RWPE2 (cell line): ENCODE results near the gene TMPRSS3.

Source experiments
- ATAC-seq: fragments of 200-7000 bp; cut with Tn5 transposase; 3 replicates; pipeline ENCODE4 v1.9.1; 2021; ENCODE audit warnings: low read depth
- DNase-seq: peaks from one replicate; pipeline ENCODE4 v3.0.0-alpha.2; 2020; ENCODE audit warnings: low spot score
- H3K27ac ChIP-seq: fragments of 450-650 bp; 2 replicates; pipeline ENCODE4 v1.5.1; 2017; ENCODE audit warnings: mild to moderate bottlenecking; ENCODE audit not compliant: poor library complexity, severe bottlenecking
- H3K27me3 ChIP-seq: fragments of 250-450 bp; sonication (Bioruptor Pico); 2 replicates; pipeline ENCODE4 v1.5.1; 2021; ENCODE audit warnings: mild to moderate bottlenecking, moderate library complexity; ENCODE audit not compliant: insufficient read depth, poor library complexity, severe bottlenecking
- H3K36me3 ChIP-seq: fragments of 250-450 bp; sonication (Bioruptor Pico); 2 replicates; pipeline ENCODE4 v1.5.1; 2020; ENCODE audit warnings: low read depth, mild to moderate bottlenecking, moderate library complexity
- H3K4me1 ChIP-seq: fragments of 250-450 bp; sonication (Bioruptor Pico); 2 replicates; pipeline ENCODE4 v1.5.1; 2021; ENCODE audit warnings: mild to moderate bottlenecking, moderate library complexity; ENCODE audit not compliant: insufficient read depth, poor library complexity, severe bottlenecking
- H3K4me3 ChIP-seq: fragments of 250-450 bp; sonication (Bioruptor Pico); 2 replicates; pipeline ENCODE4 v1.5.1; 2021; ENCODE audit warnings: mild to moderate bottlenecking, moderate library complexity; ENCODE audit not compliant: severe bottlenecking
- H3K9me3 ChIP-seq: fragments of 250-450 bp; sonication (Bioruptor Pico); 2 replicates; pipeline ENCODE4 v1.5.1; 2021; ENCODE audit warnings: mild to moderate bottlenecking, moderate library complexity; ENCODE audit not compliant: severe bottlenecking
- TF ChIP-seq, protein P1 (sequence below): fragments of 450-650 bp; IDR thresholded peaks from one replicate; pipeline ENCODE4 v1.5.1; 2017; ENCODE audit warnings: mild to moderate bottlenecking, moderate library complexity; ENCODE audit not compliant: poor library complexity, severe bottlenecking

The TMPRSS3 gene

DNA sequence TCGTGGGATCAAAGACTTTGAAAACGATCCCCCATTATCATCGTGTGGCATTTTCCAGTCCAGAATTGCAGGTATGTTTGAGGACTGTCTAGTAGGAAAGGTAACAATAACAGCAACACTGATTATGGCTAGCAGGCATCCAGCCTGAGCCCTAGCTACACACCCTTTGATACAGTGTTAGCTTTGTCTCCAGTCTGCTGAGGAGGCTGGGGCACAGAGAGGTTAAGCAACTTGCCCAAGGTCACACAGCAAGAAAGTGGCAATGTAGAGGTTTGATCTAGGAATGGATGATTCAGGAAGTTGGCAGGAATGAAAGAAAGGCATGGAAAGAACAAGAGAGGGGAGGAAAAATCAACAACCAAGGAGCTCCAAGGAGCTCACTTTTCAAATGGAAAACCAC, 39.0 kb upstream of the TMPRSS3 start:
- no peak for ATAC-seq
- no peak for DNase-seq
- no peaks in the 10 kb centered on the region for H3K36me3 ChIP-seq
- H3K27me3 ChIP-seq = no peaks in the 10 kb centered on the region
- H3K4me3 ChIP-seq = no peak overlapping the region
- H3K9me3 ChIP-seq = peaks cover 3% of the 10 kb centered on the region
- H3K4me1 ChIP-seq = no peaks in the 10 kb centered on the region
- no peak overlapping the region for H3K27ac ChIP-seq
- TF ChIP-seq, protein P1, sequence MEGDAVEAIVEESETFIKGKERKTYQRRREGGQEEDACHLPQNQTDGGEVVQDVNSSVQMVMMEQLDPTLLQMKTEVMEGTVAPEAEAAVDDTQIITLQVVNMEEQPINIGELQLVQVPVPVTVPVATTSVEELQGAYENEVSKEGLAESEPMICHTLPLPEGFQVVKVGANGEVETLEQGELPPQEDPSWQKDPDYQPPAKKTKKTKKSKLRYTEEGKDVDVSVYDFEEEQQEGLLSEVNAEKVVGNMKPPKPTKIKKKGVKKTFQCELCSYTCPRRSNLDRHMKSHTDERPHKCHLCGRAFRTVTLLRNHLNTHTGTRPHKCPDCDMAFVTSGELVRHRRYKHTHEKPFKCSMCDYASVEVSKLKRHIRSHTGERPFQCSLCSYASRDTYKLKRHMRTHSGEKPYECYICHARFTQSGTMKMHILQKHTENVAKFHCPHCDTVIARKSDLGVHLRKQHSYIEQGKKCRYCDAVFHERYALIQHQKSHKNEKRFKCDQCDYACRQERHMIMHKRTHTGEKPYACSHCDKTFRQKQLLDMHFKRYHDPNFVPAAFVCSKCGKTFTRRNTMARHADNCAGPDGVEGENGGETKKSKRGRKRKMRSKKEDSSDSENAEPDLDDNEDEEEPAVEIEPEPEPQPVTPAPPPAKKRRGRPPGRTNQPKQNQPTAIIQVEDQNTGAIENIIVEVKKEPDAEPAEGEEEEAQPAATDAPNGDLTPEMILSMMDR = no peak

DNA sequence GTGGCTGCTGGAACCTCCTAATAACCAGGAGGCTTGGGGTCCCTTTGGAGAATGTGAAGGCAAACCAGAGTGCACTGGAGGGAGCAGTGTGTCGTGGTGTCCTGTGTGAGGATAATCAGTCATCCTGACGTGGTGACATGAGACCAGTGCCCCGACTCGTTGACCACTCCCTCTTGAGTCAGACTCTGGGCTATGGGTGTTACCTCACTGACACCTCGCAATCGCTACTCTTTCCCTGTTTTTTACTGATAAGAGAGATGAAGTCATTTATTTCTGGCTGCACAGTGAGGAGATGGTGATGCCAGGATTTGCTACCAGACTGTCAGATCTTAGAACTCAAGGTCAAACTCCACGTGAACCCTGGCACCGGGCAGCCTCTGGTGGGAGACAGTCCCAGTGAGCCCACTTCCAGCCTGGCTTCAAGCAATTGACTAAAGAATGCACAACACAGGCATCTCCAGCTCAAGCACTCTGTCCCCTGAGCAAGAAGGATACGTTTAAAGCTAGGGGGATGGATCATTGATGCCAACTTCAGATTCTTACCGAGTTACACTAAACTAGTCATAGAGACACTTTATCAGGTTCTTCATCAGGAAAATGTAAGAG, 38.2 kb upstream of the TMPRSS3 start:
- ATAC-seq (0 out of 3 replicates have a peak, but pooled peaks have one; percentile 35), DNase-seq (no peak)
- TF ChIP-seq, protein P1 = no peak

DNA sequence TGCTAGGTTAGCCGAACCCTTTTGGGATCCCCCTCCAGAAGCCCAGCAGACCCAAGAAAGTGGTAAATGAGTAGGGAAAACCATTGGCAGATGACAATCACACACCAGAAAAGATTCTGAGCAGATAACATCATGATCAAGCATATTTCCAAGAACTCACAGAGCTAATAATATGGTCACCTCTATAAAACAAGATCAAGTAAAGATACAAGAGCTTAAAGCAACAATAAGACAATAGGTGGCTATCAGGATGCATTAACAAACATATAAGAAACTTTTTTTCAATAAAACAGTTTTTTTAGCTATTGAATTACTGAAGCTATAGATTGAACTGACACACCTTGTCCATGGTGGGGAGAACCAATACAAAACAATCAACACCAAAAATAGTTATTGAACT, 36.8 kb upstream of the TMPRSS3 start:
- no peak for DNase-seq
- Histone ChIP-seq H3K27me3 (no peaks in the 10 kb centered on the region), H3K4me3 (no peak overlapping the region), H3K27ac (no peak overlapping the region), H3K9me3 (peaks cover 3% of the 10 kb centered on the region), H3K4me1 (no peaks in the 10 kb centered on the region), H3K36me3 (no peaks in the 10 kb centered on the region)
- TF ChIP-seq, protein P1 = no peak
- ATAC-seq = no peak

More for the DNA sequence above, 38.2 kb upstream of the TMPRSS3 start:
- Histone ChIP-seq H3K27me3 (no peaks in the 10 kb centered on the region), H3K4me3 (no peak overlapping the region), H3K4me1 (no peaks in the 10 kb centered on the region), H3K36me3 (no peaks in the 10 kb centered on the region), H3K9me3 (peaks cover 3% of the 10 kb centered on the region), H3K27ac (no peak overlapping the region)

DNA sequence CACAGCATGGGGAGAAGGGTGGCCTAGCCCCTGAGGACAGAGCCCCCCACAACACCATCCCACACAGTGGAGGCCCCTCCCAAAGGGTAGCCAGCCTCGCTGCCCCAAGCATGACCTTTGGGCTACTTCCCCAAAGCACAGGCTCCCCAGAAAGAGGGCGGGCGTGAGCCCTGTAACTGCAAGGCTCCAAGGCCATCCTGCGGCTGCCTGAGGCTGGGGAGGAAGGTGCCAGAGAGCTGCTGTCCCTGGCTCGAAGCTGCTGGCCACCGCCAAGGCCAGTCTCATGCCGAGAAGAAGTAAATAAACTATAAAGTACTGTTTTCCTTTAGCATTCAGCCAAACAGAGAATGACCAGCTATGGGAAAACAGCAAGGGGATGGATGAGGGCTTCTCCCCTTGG, 35.3 kb upstream of the TMPRSS3 start:
- Histone ChIP-seq H3K27ac (no peak overlapping the region), H3K27me3 (no peaks in the 10 kb centered on the region), H3K4me1 (no peaks in the 10 kb centered on the region), H3K4me3 (no peak overlapping the region), H3K36me3 (no peaks in the 10 kb centered on the region), H3K9me3 (peaks cover 3% of the 10 kb centered on the region)
- DNase-seq = no peak
- ATAC-seq = no peak
- TF ChIP-seq, protein P1 = no peak

DNA sequence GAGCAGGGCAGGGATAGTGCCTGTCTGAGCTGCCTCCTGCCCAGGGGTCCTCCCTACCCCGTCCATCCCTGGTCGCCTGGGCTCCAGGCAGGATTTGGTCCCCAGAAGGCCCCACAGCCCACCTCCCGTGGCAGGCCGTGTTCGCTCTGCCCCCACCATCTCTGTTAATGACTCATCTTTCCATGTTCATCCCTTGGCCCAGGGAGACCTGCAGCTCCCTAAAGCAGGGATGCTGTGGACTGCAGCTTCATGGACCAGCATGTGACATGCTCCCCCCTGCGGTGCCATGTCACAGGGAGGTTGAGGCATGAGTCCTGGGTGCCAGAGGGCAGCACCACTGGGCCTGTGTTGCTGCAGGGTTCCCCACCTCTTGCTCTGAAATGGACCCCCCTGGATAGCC, 34.7 kb upstream of the TMPRSS3 start:
- H3K27me3 ChIP-seq = no peaks in the 10 kb centered on the region
- no peaks in the 10 kb centered on the region for H3K4me1 ChIP-seq
- DNase-seq = no peak
- H3K4me3 ChIP-seq = no peak overlapping the region
- no peaks in the 10 kb centered on the region for H3K36me3 ChIP-seq
- TF ChIP-seq, protein P1 = no peak
- no peak for ATAC-seq
- peaks cover 3% of the 10 kb centered on the region for H3K9me3 ChIP-seq
- no peak overlapping the region for H3K27ac ChIP-seq
